MCF 10A (cell line): Measurements from ENCODE around the gene SLC16A3. TPM values are rescaled to one million over a fixed set of nuclear protein-coding genes. Genes with fewer than 3 reads are reported as not detected.

Experiments
- BruUV-seq: library from RNA; stranded (reverse); fragments of 400-500 nt; replicated peaks from 2 replicates; lab custom pipeline; 2021; lab: Mats Ljungman, UMichigan
- CTCF ChIA-PET: fragments of 300-600 bp; sonication (Branson Sonifier 250); formaldehyde crosslinking; extraction: SDS; loops from one replicate; lab custom pipeline; 2021; ENCODE audit warnings: antibody characterized with exemption, inconsistent platforms; lab: Yijun Ruan, JAX
- POLR2A ChIA-PET: fragments of 300-600, 350-650 bp; sonication (Branson Sonifier 250); formaldehyde crosslinking; extraction: SDS; loops from one replicate; lab custom pipeline; 2020; ENCODE audit warnings: antibody characterized with exemption, inconsistent platforms; lab: Yijun Ruan, JAX
- DNase-seq: peaks from one replicate; pipeline ENCODE4 v3.0.0-alpha.2; 2018; ENCODE audit not compliant: unreplicated experiment
- H3K27ac Mint-ChIP-seq: one replicate; pipeline ENCODE4 v1.8.0; 2022; ENCODE audit warnings: mild to moderate bottlenecking, low read depth, mixed read lengths; ENCODE audit not compliant: unreplicated experiment
- H3K27me3 Mint-ChIP-seq: one replicate; pipeline ENCODE4 v1.8.0; 2022; ENCODE audit warnings: mixed read lengths; ENCODE audit not compliant: insufficient read depth, unreplicated experiment
- H3K36me3 Mint-ChIP-seq: one replicate; pipeline ENCODE4 v1.8.0; 2022; ENCODE audit warnings: mild to moderate bottlenecking, moderate library complexity, mixed read lengths; ENCODE audit not compliant: insufficient read depth, unreplicated experiment
- H3K4me1 Mint-ChIP-seq: one replicate; pipeline ENCODE4 v1.8.0; 2022; ENCODE audit warnings: mixed read lengths; ENCODE audit not compliant: insufficient read depth, unreplicated experiment
- H3K4me3 Mint-ChIP-seq: one replicate; pipeline ENCODE4 v1.8.0; 2022; ENCODE audit warnings: mild to moderate bottlenecking, moderate library complexity, mixed read lengths; ENCODE audit not compliant: unreplicated experiment
- H3K9me3 Mint-ChIP-seq: one replicate; pipeline ENCODE4 v1.8.0; 2022; ENCODE audit warnings: mixed read lengths; ENCODE audit not compliant: unreplicated experiment
- intact Hi-C: fragments of 100-400 bp; cut with micrococcal nuclease; formaldehyde crosslinking; loops from 2 replicates; pipeline ENCODE4 v1.14.1; 2022
- total RNA-seq: library from RNA; stranded (reverse); gene quantifications from 2 replicates; pipeline ENCODE4 v1.2.3, GENCODE V29; 2022
- TF ChIP-seq, protein P1 (sequence below): fragments of 200-600 bp; IDR thresholded peaks from one replicate; pipeline ENCODE4 v1.8.0; 2022; ENCODE audit warnings: antibody characterized with exemption, mild to moderate bottlenecking; ENCODE audit not compliant: unreplicated experiment

The SLC16A3 gene
- total RNA-seq, 1 experiment from 2014 or later = 350 TPM

DNA sequence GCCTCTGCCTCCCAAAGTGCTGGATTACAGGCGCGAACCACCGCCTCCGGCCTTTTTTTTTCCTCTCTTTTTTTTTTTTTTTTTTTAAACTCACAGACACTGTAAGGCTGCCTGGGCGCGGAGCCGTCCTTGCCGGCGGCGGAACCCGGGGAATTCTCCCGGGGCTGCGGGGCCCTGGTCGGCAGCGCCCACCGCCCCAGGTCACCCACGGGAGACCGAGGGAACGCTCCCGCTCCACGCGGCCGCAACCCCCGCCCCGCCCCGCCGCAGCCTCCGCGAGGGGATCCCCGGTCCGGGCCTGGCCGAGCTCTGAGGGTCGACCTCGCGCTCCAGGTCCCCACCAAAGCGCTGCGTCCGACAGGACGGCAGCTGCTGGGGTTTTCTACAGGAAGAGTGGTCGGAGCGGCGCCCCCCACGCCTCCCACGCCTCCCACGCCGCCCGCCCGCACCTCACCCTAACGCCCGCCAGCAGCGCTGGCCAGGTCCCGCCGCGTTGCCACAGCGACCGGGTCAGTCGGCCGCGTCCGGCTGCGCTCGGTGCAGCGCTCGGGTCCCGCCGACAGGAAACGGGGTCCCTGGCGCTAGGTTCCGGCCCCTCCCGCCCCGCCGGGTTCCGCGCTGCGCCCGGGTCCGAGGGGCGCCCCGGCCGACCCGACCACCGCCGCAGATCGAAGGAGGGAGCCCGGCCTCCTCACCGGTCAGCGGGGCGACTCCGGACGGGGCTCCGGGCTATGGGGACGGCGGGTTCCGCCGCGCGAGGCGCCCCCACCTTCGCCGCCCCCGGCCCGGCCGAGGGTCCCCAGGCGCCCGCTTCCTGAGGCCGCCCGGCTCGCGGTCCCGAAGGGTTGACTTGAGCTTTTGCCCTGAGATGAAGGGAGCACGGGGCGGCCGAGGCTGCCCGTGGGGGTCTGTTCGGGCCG, 16.3 kb upstream of the SLC16A3 start, which contains the start of gene CCDC57:
Gene CCDC57 (minus strand): TSS at position 512 of the 920 bp plus-strand sequence. CDS start 10,898 bp downstream, outside the sequence.
- Mint-ChIP-seq H3K9me3 (no peaks in the 10 kb centered on the region), H3K4me3 (peak within 1 kb of the TSS; percentile 72), H3K4me1 (peaks cover 26% of the 10 kb centered on the region), H3K27ac (peak within 1 kb of the TSS; percentile 57), H3K27me3 (no peaks in the 10 kb centered on the region), H3K36me3 (peaks cover 6% of the 10 kb centered on the region)
- TF ChIP-seq, protein P1, sequence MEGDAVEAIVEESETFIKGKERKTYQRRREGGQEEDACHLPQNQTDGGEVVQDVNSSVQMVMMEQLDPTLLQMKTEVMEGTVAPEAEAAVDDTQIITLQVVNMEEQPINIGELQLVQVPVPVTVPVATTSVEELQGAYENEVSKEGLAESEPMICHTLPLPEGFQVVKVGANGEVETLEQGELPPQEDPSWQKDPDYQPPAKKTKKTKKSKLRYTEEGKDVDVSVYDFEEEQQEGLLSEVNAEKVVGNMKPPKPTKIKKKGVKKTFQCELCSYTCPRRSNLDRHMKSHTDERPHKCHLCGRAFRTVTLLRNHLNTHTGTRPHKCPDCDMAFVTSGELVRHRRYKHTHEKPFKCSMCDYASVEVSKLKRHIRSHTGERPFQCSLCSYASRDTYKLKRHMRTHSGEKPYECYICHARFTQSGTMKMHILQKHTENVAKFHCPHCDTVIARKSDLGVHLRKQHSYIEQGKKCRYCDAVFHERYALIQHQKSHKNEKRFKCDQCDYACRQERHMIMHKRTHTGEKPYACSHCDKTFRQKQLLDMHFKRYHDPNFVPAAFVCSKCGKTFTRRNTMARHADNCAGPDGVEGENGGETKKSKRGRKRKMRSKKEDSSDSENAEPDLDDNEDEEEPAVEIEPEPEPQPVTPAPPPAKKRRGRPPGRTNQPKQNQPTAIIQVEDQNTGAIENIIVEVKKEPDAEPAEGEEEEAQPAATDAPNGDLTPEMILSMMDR = no peak
- intact Hi-C loops = no loop called here
- POLR2A ChIA-PET = interaction anchor here (0.7 to 3.5 kb wide), 5 partner anchors 16 to 318 kb away, joined by 3 to 16 read pairs (median 4); partner anchors contain the start of gene SLC16A3
- no TSS peak for BruUV-seq
- CTCF ChIA-PET = interaction anchor here (0.6 kb wide), 1 partner anchor 111 kb away, joined by 3 read pairs; no protein-coding TSS in a partner anchor
- peak; percentile 67 for DNase-seq

DNA sequence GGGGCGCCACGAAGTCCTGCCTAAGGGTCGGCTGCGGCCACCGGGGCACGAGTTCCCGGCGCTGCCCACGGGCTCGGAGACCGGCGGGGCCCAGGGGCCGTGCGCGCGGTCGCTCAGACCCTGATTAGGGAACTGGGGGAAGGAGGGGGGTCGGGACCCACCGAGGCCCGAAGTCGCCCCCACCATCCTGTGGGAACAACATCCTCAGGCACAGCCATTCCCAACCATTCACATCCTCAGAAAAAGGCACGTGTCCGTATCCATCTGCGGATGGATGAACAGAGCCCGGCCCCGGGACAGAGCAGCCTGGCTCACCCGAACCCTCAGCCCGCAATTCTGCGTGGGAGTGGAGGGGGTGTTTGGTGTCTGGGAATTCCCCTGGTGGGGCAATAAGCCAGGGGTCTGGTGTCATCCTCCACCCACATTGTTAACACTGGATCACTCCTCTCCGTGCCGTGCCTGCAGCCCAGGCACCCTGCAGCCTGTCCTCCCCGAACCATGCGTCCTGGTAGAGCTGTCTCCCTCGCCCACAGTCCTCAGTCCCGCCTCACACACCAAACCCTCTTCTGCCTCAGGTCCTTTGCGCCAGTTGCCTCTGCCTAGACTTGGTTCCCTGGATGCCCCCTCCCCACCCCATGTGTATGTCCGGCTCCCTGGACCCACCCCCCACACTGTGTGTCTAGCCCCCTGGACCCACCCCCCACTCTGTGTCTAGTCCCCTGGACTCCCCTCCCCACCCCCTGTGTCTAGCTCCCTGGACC, 15.4 kb upstream of the SLC16A3 start:
- TSS peak; percentile 32 for BruUV-seq
- POLR2A ChIA-PET = interaction anchor here (0.7 to 5.1 kb wide), 5 partner anchors 16 to 317 kb away, joined by 4 to 21 read pairs (median 14); partner anchors contain the start of gene SLC16A3
- intact Hi-C loops = no loop called here

DNA sequence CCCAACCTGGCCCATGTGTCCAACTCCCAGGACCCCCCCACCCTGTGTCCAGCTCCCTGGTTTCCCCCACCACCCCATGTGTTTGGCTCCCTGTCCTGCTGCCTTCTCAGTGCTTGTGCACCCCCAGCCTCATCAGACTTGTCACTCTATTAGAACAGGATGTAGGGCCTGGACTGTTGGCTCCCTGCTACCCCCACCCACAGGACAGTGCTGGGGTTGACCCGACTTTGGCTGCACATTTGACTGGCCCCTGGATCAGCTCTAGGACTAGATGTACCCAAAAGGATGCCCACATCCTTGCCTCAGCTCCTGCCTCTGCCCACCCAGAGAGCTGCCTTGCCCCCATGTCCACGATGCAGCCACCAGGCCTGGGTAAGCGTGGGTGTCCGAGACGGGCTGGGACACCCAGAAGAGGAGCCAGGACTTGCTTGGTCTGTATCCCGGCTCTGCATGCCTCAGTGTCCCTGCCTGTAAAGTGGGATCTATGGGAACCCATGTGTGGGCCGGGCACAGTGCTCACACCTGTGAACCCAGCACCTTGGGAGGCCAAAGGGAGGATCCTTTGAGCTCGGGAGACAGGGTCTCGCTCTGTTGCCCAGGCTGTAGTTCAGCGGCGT, 14.7 kb upstream of the SLC16A3 start:
- H3K27me3 Mint-ChIP-seq = no peaks in the 10 kb centered on the region
- ChIA-PET POLR2A (interaction anchor here (0.7 to 5.1 kb wide), 5 partner anchors 8 to 83 kb away, joined by 3 to 21 read pairs (median 14); partner anchors contain the start of gene SLC16A3), CTCF (interaction anchor here (1.6 kb wide), 1 partner anchor 8 kb away, joined by 4 read pairs; no protein-coding TSS in a partner anchor)
- intact Hi-C loops = no loop called here
- H3K4me3 Mint-ChIP-seq = peak overlapping the region; percentile 72
- TF ChIP-seq, protein P1 = no peak
- H3K27ac Mint-ChIP-seq = peak overlapping the region; percentile 57
- no peak for DNase-seq
- H3K9me3 Mint-ChIP-seq = no peaks in the 10 kb centered on the region
- no TSS peak for BruUV-seq
- H3K4me1 Mint-ChIP-seq = peaks cover 30% of the 10 kb centered on the region
- peaks cover 6% of the 10 kb centered on the region for H3K36me3 Mint-ChIP-seq

More for the DNA sequence above, 15.4 kb upstream of the SLC16A3 start:
- Mint-ChIP-seq H3K27me3 (no peaks in the 10 kb centered on the region), H3K4me3 (peak overlapping the region; percentile 72), H3K9me3 (no peaks in the 10 kb centered on the region), H3K27ac (peak overlapping the region; percentile 57), H3K36me3 (peaks cover 6% of the 10 kb centered on the region), H3K4me1 (peaks cover 25% of the 10 kb centered on the region)
- DNase-seq = peak; percentile 79
- TF ChIP-seq, protein P1 = no peak
- CTCF ChIA-PET = no interaction called here
